ENCODE measurements around the gene CLRN3.

DNA sequence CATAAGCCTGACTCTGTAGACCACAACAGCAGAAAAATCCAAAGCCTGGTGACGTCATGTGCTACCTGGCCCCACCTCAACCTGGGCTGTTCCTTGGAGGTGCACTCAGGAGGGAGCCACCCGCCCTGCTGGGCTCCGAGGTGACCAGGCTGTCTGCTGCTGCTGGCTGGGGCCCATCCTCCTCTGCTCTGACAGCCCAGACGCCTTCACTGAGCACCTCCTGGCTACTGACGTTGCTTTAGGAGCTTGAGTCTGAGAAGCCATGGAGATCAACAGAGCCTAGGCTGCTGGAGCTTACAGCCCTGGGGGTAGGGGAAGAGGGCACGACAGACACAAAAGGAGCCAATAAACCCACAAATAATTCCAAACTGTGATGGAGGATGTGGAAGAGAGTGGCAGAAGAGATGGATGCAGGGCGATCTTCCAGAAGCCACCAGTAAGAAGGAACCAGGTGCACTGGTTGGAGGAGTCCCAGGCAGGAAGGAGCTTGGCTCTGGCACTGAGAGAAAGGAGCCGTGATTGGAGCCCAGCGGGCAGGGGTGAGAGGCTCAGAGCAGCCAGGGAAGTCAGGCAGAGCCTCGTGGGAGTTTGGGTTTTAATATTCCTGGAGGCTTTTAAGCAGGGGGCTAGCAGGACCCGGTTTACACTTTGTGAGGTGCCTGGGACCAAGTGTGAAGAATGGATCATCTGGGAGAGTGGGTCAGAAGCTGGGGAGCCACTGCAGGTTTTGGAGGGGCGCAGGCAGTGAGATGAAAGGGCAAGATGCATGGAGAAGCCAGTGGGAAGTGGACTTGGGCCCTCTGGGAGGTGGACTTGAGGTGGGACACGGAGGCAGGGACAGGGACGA, 12.5 kb upstream of the CLRN3 start:
- TF ChIP-seq, protein P1, sequence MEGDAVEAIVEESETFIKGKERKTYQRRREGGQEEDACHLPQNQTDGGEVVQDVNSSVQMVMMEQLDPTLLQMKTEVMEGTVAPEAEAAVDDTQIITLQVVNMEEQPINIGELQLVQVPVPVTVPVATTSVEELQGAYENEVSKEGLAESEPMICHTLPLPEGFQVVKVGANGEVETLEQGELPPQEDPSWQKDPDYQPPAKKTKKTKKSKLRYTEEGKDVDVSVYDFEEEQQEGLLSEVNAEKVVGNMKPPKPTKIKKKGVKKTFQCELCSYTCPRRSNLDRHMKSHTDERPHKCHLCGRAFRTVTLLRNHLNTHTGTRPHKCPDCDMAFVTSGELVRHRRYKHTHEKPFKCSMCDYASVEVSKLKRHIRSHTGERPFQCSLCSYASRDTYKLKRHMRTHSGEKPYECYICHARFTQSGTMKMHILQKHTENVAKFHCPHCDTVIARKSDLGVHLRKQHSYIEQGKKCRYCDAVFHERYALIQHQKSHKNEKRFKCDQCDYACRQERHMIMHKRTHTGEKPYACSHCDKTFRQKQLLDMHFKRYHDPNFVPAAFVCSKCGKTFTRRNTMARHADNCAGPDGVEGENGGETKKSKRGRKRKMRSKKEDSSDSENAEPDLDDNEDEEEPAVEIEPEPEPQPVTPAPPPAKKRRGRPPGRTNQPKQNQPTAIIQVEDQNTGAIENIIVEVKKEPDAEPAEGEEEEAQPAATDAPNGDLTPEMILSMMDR (IDR thresholded peaks at IDR 0.05) = no peak
- no peak for TF ChIP-seq POLR2A (IDR thresholded peaks at IDR 0.05)
